Measurements from ENCODE around the gene HTR6.

- no peak for TF ChIP-seq CTCF (conservative IDR thresholded peaks at IDR 0.05; ENCODE audit: low read depth, low read length)
- TF ChIP-seq CEBPB (IDR thresholded peaks at IDR 0.05; ENCODE audit: low read depth, low read length), result no peak
Observed at GRCh38 chr1:19709260-19709793, 44.7 kb downstream of the HTR6 start.
